HFF-Myc (cell line): Measurements from ENCODE around the gene CLEC4G.

Experiments used
- DNase-seq: peaks from one replicate; pipeline ENCODE4 v3.0.0-alpha.2; 2011; ENCODE audit warnings: low read depth; ENCODE audit errors: extremely low read depth
- H3K4me3 ChIP-seq: replicated peaks from 2 replicates; pipeline ENCODE4 v1.5.1; 2011; ENCODE audit warnings: low read depth, mild to moderate bottlenecking, control low read depth, low read length
- CTCF ChIP-seq: IDR thresholded peaks from 2 replicates; pipeline ENCODE4 v1.5.1; 2012; ENCODE audit warnings: mild to moderate bottlenecking, low read depth, low read length, control low read depth; ENCODE audit errors: missing control alignments

The CLEC4G gene

GRCh38 chr19:7710616-7711015 lies 21.3 kb downstream of the CLEC4G start:
- no peak overlapping the region for H3K4me3 ChIP-seq
- no peak for DNase-seq
- no peak for TF ChIP-seq CTCF

- no peak for TF ChIP-seq CTCF
- no peak overlapping the region for H3K4me3 ChIP-seq
- no peak for DNase-seq
Measured at GRCh38 chr19:7709932-7710460, 21.9 kb downstream of the CLEC4G start.

- no peak for TF ChIP-seq CTCF
- DNase-seq = no peak
- no peak overlapping the region for H3K4me3 ChIP-seq
Measured at GRCh38 chr19:7706955-7707456, 24.9 kb downstream of the CLEC4G start.

GRCh38 chr19:7706188-7706954 lies 25.5 kb downstream of the CLEC4G start:
- TF ChIP-seq CTCF = no peak
- no peak for DNase-seq
- H3K4me3 ChIP-seq = no peak overlapping the region

GRCh38 chr19:7705387-7706187 lies 26.3 kb downstream of the CLEC4G start:
- H3K4me3 ChIP-seq = no peak overlapping the region
- no peak for DNase-seq
- TF ChIP-seq CTCF = no peak

GRCh38 chr19:7704280-7705060 lies 27.4 kb downstream of the CLEC4G start:
- H3K4me3 ChIP-seq = no peak overlapping the region
- TF ChIP-seq CTCF = no peak
- no peak for DNase-seq
